AG09319 (cell line): ENCODE data around the gene CCNI.

ENCODE experiments used
- DNase-seq: peaks from one replicate; pipeline ENCODE4 v3.0.0-alpha.2; 2010; ENCODE audit warnings: low read depth; ENCODE audit errors: extremely low read depth
- TF ChIP-seq, protein P1 (sequence below): IDR thresholded peaks from 2 replicates; pipeline ENCODE4 v1.5.1; 2011; ENCODE audit warnings: low read depth, mild to moderate bottlenecking, inconsistent platforms, low read length, moderate library complexity

The CCNI gene

DNA sequence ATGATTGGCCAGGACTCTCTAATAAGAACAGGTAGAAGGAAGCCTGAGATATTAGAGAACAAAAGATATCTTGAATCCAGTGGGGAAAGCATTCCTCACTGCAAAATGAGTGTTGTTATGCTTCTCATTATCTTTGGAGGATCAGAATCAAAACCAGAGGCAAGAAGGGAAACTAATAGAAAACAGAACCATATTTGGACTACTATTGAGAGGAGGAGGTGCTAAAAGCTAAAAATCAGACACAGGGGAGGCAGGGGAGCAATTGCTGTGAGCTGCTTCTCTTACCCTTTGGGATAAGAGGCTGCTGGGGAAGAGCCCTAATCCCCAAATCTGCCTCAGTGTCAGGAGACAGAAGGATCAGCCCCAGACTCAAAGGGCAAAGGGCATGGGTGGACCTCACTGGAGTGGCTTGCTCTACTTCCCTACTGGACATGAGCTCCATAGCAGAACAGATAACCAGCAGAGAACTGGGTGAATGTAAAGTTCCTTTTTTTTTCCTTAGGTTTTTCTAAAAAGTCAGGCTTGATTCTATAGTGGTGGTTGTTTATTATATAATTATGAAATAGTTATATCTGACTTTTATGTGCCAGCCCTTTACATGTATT is 66.2 kb downstream of the CCNI start:
- DNase-seq = no peak
- TF ChIP-seq, protein P1, sequence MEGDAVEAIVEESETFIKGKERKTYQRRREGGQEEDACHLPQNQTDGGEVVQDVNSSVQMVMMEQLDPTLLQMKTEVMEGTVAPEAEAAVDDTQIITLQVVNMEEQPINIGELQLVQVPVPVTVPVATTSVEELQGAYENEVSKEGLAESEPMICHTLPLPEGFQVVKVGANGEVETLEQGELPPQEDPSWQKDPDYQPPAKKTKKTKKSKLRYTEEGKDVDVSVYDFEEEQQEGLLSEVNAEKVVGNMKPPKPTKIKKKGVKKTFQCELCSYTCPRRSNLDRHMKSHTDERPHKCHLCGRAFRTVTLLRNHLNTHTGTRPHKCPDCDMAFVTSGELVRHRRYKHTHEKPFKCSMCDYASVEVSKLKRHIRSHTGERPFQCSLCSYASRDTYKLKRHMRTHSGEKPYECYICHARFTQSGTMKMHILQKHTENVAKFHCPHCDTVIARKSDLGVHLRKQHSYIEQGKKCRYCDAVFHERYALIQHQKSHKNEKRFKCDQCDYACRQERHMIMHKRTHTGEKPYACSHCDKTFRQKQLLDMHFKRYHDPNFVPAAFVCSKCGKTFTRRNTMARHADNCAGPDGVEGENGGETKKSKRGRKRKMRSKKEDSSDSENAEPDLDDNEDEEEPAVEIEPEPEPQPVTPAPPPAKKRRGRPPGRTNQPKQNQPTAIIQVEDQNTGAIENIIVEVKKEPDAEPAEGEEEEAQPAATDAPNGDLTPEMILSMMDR = no peak

GRCh38 chr4:77007358-77008230 is 68.2 kb downstream of the CCNI start:
- TF ChIP-seq, protein P1 = no peak
- no peak for DNase-seq

DNA sequence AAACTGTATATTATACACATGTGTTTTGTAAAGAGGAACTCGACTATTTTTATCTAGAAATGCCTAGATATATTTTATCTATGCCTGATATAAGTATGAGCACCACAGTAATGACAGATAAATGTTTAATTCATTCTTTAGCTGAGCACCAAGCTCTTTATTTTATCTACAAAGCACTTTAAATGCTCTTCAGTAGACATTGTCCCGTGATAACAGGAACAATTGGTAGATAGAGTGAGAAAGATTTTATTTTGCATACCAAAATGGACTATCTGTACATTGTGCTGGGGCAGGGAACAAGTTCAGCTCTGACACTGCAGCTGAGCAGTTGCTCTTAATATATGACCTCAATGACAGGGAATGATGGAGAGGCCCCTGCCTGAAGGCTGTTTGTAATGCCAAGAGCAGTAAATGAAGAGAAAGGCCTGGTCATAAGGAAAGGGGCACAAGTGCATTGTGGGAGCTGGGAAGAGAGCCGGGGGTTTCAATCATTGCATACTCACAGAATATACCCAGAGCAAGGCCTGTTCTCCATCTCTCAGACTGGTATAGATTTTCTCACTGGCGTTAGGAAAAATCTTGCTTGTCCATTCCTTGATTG is 68.9 kb downstream of the CCNI start:
- DNase-seq = no peak
- TF ChIP-seq, protein P1 = no peak

DNA sequence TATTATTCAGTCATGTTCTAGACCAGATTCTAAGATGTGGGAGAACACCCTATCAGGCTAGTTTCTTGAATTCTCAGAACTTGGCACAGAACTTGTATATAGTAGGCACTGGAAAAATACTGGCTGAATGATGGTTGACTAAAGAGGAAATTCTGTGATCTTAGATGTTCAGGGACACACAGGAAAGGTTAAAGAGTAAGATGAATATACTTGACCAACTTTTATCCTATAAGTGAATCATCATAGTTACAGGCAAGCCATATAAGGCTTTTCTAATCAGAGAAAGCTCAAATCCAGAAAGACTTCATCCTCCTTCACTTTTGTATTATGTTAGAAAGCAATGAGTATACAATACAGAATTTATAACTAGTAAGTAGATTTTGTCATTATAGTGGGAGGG is 72.4 kb downstream of the CCNI start:
- TF ChIP-seq, protein P1 = no peak
- no peak for DNase-seq

DNA sequence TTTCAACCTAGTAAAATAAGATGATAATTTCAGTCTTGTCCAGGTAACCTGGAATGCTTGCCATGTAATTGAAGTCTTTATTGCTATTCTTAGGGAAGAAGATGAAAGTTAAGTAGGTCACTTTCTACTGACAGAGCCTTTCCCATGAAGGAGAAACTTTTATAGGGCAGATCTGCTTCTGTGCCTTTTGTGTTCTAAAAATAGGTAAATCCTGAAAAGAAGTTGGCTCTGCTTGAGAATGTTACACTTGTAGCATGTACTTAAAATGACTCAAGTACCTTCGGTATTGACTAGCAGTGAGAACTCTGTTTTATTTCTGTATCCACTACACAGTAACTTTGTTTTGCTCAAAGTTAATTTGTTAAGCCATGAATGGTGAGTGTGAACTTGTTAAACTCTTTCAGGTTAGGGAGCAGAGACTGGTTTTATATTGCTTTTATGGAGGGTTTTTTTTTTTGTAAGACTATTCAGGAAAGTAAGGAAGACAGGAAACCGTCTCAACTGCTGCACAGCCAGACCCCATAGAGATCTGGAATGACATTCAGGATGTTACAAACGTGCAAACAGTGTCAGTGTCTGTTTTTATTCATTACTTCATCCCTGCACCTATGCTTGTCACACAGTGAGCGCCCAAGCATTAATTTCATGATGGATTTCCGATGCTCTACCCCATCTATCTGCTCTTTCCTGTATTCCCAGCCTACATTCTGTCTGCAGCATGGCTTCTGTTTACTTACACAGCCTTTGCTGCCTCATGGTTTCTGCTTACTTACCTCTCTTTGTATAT is 73.3 kb downstream of the CCNI start:
- TF ChIP-seq, protein P1 = no peak
- DNase-seq = no peak

- TF ChIP-seq, protein P1 = no peak
- DNase-seq = no peak
Observed at GRCh38 chr4:77001907-77002306, 73.9 kb downstream of the CCNI start.
